Measurements from ENCODE around the gene ARHGAP24. TPM values are rescaled to one million over a fixed set of nuclear protein-coding genes. Genes with fewer than 3 reads are reported as not detected.
A peak's percentile ranks its signal among the peaks of the same experiment; 100 is the strongest.
"Not testable (repeated sequence)": the region's sequence is repeated elsewhere in the genome, so short reads cannot be mapped to it uniquely, and the experiment has no call there.

The ARHGAP24 gene
- total RNA-seq, 2 experiments from 2014 or later = 0.22 to 0.70 TPM

- CTCF ChIA-PET = no interaction called here
- Mint-ChIP-seq H3K9me3 (no peaks in the 10 kb centered on the region), H3K4me3 (no peak overlapping the region)
Observed at GRCh38 chr4:85808104-85808503, 333.2 kb downstream of the ARHGAP24 start.

GRCh38 chr4:85808864-85809263 is 333.9 kb downstream of the ARHGAP24 start:
- TF ChIP-seq CTCF (IDR thresholded peaks at IDR 0.05) = no peak
- CTCF ChIA-PET = interaction anchor here (0.6 kb wide), 1 partner anchor 76 kb away, joined by 3 read pairs; no protein-coding TSS in a partner anchor
- Mint-ChIP-seq H3K4me1 (ENCODE audit: low read depth) (no peaks in the 10 kb centered on the region), H3K9me3 (peaks cover 1% of the 10 kb centered on the region), H3K27ac (no peak overlapping the region), H3K4me3 (no peak overlapping the region), H3K27me3 (no peaks in the 10 kb centered on the region), H3K36me3 (ENCODE audit: low read depth) (no peaks in the 10 kb centered on the region)
- intact Hi-C loops (cut with micrococcal nuclease) = no loop called here
- POLR2A ChIA-PET = no interaction called here
- ATAC-seq (no peak), DNase-seq (no peak)

More at GRCh38 chr4:85808104-85808503, 333.2 kb downstream of the ARHGAP24 start:
- POLR2A ChIA-PET = no interaction called here
- no peaks in the 10 kb centered on the region for H3K27me3 Mint-ChIP-seq
- ATAC-seq (no peak), DNase-seq (no peak)
- no peak for TF ChIP-seq CTCF (IDR thresholded peaks at IDR 0.05)
- no peaks in the 10 kb centered on the region for H3K4me1 Mint-ChIP-seq (ENCODE audit: low read depth)
- no peak overlapping the region for H3K27ac Mint-ChIP-seq
- intact Hi-C loops (cut with micrococcal nuclease) = no loop called here
- H3K36me3 Mint-ChIP-seq (ENCODE audit: low read depth) = no peaks in the 10 kb centered on the region

- Mint-ChIP-seq H3K9me3 (peaks cover 9% of the 10 kb centered on the region), H3K36me3 (ENCODE audit: low read depth) (no peaks in the 10 kb centered on the region), H3K27ac (no peak overlapping the region), H3K4me1 (ENCODE audit: low read depth) (peaks cover 5% of the 10 kb centered on the region), H3K4me3 (no peak overlapping the region), H3K27me3 (no peaks in the 10 kb centered on the region)
- ATAC-seq (no peak), DNase-seq (no peak)
- intact Hi-C loops (cut with micrococcal nuclease) = no loop called here
- CTCF ChIA-PET = no interaction called here
- TF ChIP-seq CTCF (IDR thresholded peaks at IDR 0.05) = no peak
- POLR2A ChIA-PET = no interaction called here
Observed at GRCh38 chr4:85812776-85813175, 337.8 kb downstream of the ARHGAP24 start.

- ATAC-seq (peak; percentile 69), DNase-seq (peak; percentile 3)
- no peaks in the 10 kb centered on the region for H3K27me3 Mint-ChIP-seq
- no peaks in the 10 kb centered on the region for H3K36me3 Mint-ChIP-seq (ENCODE audit: low read depth)
- no peak overlapping the region for H3K4me3 Mint-ChIP-seq
- H3K9me3 Mint-ChIP-seq = peaks cover 12% of the 10 kb centered on the region
- POLR2A ChIA-PET = no interaction called here
- intact Hi-C loops (cut with micrococcal nuclease) = no loop called here
- peaks cover 5% of the 10 kb centered on the region for H3K4me1 Mint-ChIP-seq (ENCODE audit: low read depth)
- TF ChIP-seq CTCF (IDR thresholded peaks at IDR 0.05) = no peak
- peak overlapping the region; percentile 55 for H3K27ac Mint-ChIP-seq
- CTCF ChIA-PET = no interaction called here
Observed at GRCh38 chr4:85815796-85816459, 341.0 kb downstream of the ARHGAP24 start.

GRCh38 chr4:85818700-85819099 is 343.8 kb downstream of the ARHGAP24 start:
- H3K4me3 Mint-ChIP-seq = no peak overlapping the region
- no peaks in the 10 kb centered on the region for H3K36me3 Mint-ChIP-seq (ENCODE audit: low read depth)
- POLR2A ChIA-PET = no interaction called here
- no peak overlapping the region for H3K27ac Mint-ChIP-seq
- no peak for TF ChIP-seq CTCF (IDR thresholded peaks at IDR 0.05)
- CTCF ChIA-PET = no interaction called here
- intact Hi-C loops (cut with micrococcal nuclease) = no loop called here
- DNase-seq (no peak), ATAC-seq (no peak)
- H3K27me3 Mint-ChIP-seq = no peaks in the 10 kb centered on the region
- H3K4me1 Mint-ChIP-seq (ENCODE audit: low read depth) = peaks cover 5% of the 10 kb centered on the region
- H3K9me3 Mint-ChIP-seq = peaks cover 12% of the 10 kb centered on the region

- H3K36me3 Mint-ChIP-seq (ENCODE audit: low read depth); H3K27ac Mint-ChIP-seq; intact Hi-C loops (cut with micrococcal nuclease); H3K4me1 Mint-ChIP-seq (ENCODE audit: low read depth); POLR2A ChIA-PET; H3K4me3 Mint-ChIP-seq; H3K27me3 Mint-ChIP-seq; H3K9me3 Mint-ChIP-seq; DNase-seq; CTCF ChIA-PET; ATAC-seq: not testable (repeated sequence)
Observed at GRCh38 chr4:85820101-85820500, 345.2 kb downstream of the ARHGAP24 start.
